ENCODE results near the gene E2F7. TPM values are rescaled to one million over a fixed set of nuclear protein-coding genes. Genes with fewer than 3 reads are reported as not detected.

E2F7 gene
- total RNA-seq, 1 experiment from 2014 or later = 13.1 TPM

DNA sequence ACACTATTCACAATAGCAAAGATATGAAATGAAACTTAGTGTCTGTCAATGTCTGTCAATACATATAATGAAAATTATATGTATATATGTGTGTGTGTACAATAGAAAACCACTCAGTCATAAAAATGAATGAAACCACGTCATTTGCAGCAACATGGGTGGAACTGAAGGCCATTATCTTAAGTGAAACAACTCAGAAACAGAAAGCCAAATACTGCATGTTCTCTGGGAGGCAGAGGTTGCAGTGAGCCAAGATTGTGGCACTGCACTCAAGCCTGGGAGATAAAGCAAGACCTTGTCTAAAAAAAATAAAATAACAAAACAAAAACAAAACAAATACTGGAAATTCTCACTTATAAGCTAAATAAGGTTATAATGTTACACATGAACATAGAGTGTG, 16.7 kb upstream of the E2F7 start:
- Histone ChIP-seq H3K27me3 (ENCODE audit: control insufficient read depth, insufficient read depth, low read length) (no peaks in the 10 kb centered on the region), H3K9me3 (ENCODE audit: control insufficient read depth, insufficient read depth, low read depth, low read length) (no peaks in the 10 kb centered on the region), H3K4me3 (ENCODE audit: low read depth in 2 of 2, low read length in 2 of 2) (no peak overlapping the region), H3K36me3 (ENCODE audit: control insufficient read depth, insufficient read depth, low read length) (no peaks in the 10 kb centered on the region), H3K27ac (ENCODE audit: low read length) (no peak overlapping the region), H3K4me1 (ENCODE audit: control insufficient read depth, insufficient read depth, low read length) (no peaks in the 10 kb centered on the region)
- TF ChIP-seq POLR2AphosphoS5 (IDR thresholded peaks at IDR 0.05; ENCODE audit: low read depth, low read length) = no peak
- no peak for TF ChIP-seq TCF7L2 (IDR thresholded peaks at IDR 0.05; ENCODE audit: low read depth, low read length)
- TF ChIP-seq, protein P1, sequence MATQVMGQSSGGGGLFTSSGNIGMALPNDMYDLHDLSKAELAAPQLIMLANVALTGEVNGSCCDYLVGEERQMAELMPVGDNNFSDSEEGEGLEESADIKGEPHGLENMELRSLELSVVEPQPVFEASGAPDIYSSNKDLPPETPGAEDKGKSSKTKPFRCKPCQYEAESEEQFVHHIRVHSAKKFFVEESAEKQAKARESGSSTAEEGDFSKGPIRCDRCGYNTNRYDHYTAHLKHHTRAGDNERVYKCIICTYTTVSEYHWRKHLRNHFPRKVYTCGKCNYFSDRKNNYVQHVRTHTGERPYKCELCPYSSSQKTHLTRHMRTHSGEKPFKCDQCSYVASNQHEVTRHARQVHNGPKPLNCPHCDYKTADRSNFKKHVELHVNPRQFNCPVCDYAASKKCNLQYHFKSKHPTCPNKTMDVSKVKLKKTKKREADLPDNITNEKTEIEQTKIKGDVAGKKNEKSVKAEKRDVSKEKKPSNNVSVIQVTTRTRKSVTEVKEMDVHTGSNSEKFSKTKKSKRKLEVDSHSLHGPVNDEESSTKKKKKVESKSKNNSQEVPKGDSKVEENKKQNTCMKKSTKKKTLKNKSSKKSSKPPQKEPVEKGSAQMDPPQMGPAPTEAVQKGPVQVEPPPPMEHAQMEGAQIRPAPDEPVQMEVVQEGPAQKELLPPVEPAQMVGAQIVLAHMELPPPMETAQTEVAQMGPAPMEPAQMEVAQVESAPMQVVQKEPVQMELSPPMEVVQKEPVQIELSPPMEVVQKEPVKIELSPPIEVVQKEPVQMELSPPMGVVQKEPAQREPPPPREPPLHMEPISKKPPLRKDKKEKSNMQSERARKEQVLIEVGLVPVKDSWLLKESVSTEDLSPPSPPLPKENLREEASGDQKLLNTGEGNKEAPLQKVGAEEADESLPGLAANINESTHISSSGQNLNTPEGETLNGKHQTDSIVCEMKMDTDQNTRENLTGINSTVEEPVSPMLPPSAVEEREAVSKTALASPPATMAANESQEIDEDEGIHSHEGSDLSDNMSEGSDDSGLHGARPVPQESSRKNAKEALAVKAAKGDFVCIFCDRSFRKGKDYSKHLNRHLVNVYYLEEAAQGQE (IDR thresholded peaks at IDR 0.05; ENCODE audit: insufficient read depth in 1 of 2, low read depth in 2 of 2, low read length in 1 of 2) = no peak
- no peak for TF ChIP-seq SIN3A (IDR thresholded peaks at IDR 0.05; ENCODE audit: borderline replicate concordance, insufficient read depth, low read depth, low read length)
- TF ChIP-seq, protein P2, sequence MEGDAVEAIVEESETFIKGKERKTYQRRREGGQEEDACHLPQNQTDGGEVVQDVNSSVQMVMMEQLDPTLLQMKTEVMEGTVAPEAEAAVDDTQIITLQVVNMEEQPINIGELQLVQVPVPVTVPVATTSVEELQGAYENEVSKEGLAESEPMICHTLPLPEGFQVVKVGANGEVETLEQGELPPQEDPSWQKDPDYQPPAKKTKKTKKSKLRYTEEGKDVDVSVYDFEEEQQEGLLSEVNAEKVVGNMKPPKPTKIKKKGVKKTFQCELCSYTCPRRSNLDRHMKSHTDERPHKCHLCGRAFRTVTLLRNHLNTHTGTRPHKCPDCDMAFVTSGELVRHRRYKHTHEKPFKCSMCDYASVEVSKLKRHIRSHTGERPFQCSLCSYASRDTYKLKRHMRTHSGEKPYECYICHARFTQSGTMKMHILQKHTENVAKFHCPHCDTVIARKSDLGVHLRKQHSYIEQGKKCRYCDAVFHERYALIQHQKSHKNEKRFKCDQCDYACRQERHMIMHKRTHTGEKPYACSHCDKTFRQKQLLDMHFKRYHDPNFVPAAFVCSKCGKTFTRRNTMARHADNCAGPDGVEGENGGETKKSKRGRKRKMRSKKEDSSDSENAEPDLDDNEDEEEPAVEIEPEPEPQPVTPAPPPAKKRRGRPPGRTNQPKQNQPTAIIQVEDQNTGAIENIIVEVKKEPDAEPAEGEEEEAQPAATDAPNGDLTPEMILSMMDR (IDR thresholded peaks at IDR 0.05) = no peak
- ChIA-PET POLR2A (no interaction called here), CTCF (no interaction called here)
- ATAC-seq (no peak), DNase-seq (ENCODE audit: low read depth, low spot score) (no peak)
- intact Hi-C loops (cut with micrococcal nuclease; ENCODE audit: unreplicated experiment) (no loop called here), in situ Hi-C loops (cut with HindIII; ENCODE audit: low pct_unique_long_range_greater_than_20kb, low sequenced_read_pairs) (no loop called here)
- BruUV-seq (replicated peaks) = no TSS peak

DNA sequence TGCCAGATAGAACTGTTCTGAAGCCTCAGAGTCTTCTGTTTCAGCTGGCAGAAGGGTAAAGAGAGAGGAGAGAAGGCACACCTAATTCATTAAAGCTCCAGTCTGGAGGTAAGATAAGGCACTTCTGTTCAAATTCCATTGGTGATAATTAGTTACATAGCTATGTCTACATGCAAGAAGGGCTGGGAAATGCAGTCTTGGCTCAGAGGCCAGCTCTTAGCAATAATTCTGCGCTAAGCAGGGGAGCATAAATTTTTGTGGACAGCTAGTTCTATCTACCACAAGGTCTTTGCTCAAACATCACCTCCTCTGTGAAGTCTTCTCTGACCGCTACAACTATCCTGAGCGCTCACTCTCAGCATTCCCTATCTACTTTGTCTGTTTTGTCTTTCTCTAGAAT, 14.3 kb upstream of the E2F7 start:
- H3K4me1 ChIP-seq (ENCODE audit: control insufficient read depth, insufficient read depth, low read length) = no peaks in the 10 kb centered on the region
- no peak overlapping the region for H3K27ac ChIP-seq (ENCODE audit: low read length)
- no peak overlapping the region for H3K4me3 ChIP-seq (ENCODE audit: low read depth in 2 of 2, low read length in 2 of 2)
- intact Hi-C loops (cut with micrococcal nuclease; ENCODE audit: unreplicated experiment) = no loop called here
- CTCF ChIA-PET = no interaction called here
- H3K36me3 ChIP-seq (ENCODE audit: control insufficient read depth, insufficient read depth, low read length) = no peaks in the 10 kb centered on the region
- BruUV-seq (replicated peaks) = no TSS peak
- POLR2A ChIA-PET = no interaction called here
- no peak for DNase-seq (ENCODE audit: low read depth, low spot score)
- TF ChIP-seq POLR2AphosphoS5 (IDR thresholded peaks at IDR 0.05; ENCODE audit: low read depth, low read length) (no peak), SIN3A (IDR thresholded peaks at IDR 0.05; ENCODE audit: borderline replicate concordance, insufficient read depth, low read depth, low read length) (no peak), TCF7L2 (IDR thresholded peaks at IDR 0.05; ENCODE audit: low read depth, low read length) (no peak)
- TF ChIP-seq, protein P1 (IDR thresholded peaks at IDR 0.05; ENCODE audit: insufficient read depth in 1 of 2, low read depth in 2 of 2, low read length in 1 of 2) = no peak
- TF ChIP-seq, protein P2 (IDR thresholded peaks at IDR 0.05) = no peak
- no peak for ATAC-seq
- H3K27me3 ChIP-seq (ENCODE audit: control insufficient read depth, insufficient read depth, low read length) = no peaks in the 10 kb centered on the region
- H3K9me3 ChIP-seq (ENCODE audit: control insufficient read depth, insufficient read depth, low read depth, low read length) = no peaks in the 10 kb centered on the region
- in situ Hi-C loops (cut with HindIII; ENCODE audit: low pct_unique_long_range_greater_than_20kb, low sequenced_read_pairs) = no loop called here

Data from Panc1 (cell line).